IPS DF 19.7 (cell line): ENCODE measurements around the gene SERAC1.

Experiments used
- DNase-seq: peaks from one replicate; pipeline ENCODE4 v3.0.0-alpha.2; 2013; ENCODE audit warnings: low read depth, low spot score

SERAC1 gene

GRCh38 chr6:158060455-158061360, 107.4 kb downstream of the SERAC1 start:
- DNase-seq, result no peak
